OCI-LY7 (cell line): Measurements from ENCODE around the gene NRAP.

Experiments
- CTCF ChIP-seq: fragments of 200-600 bp; sonication (generic); conservative IDR thresholded peaks from 2 replicates; pipeline ENCODE4 v1.5.1; 2014; ENCODE audit warnings: mild to moderate bottlenecking, antibody characterized with exemption, low read length, moderate library complexity, mixed read lengths
- EZH2phosphoT487 ChIP-seq: fragments of 200-600 bp; sonication (generic); IDR thresholded peaks from 2 replicates; pipeline ENCODE4 v1.6.1; 2018; ENCODE audit warnings: low read depth, borderline replicate concordance, mild to moderate bottlenecking, mixed run types, antibody characterized with exemption, low read length, moderate library complexity, mixed read lengths

- TF ChIP-seq CTCF (no peak), EZH2phosphoT487 (no peak)
These were observed 105.9 kb downstream of the NRAP start for GRCh38 chr10:113557903-113558321.
